Neutrophil (primary cell): ENCODE data around the gene NSRP1.

ENCODE experiments used
- H3K27ac ChIP-seq: fragments of 200-600 bp; sonication (generic); 2 replicates; pipeline ENCODE4 v1.5.1; 2016; ENCODE audit warnings: mild to moderate bottlenecking, moderate library complexity
- H3K27me3 ChIP-seq: fragments of 200-600 bp; sonication (generic); 2 replicates; pipeline ENCODE4 v1.6.0; 2016; ENCODE audit warnings: mild to moderate bottlenecking
- H3K36me3 ChIP-seq: fragments of 200-600 bp; sonication (generic); 2 replicates; pipeline ENCODE4 v1.5.1; 2017
- H3K4me1 ChIP-seq, 2 experiments: fragments of 200-600 bp in 1 of 2; sonication (generic) in 1 of 2; 1 replicate in 1 of 2; 2 replicates in 1 of 2; pipeline versions ENCODE4 v1.5.1 to v1.6.1; 2013 to 2016; ENCODE audit warnings: low read depth in 1 of 2, low read length in 1 of 2, mild to moderate bottlenecking in 1 of 2, moderate library complexity in 1 of 2; ENCODE audit not compliant: control insufficient read depth in 1 of 2, insufficient read depth in 1 of 2
- H3K4me3 ChIP-seq, 2 experiments: fragments of 200-600 bp in 1 of 2; sonication (generic) in 1 of 2; 1 replicate in 1 of 2; 2 replicates in 1 of 2; pipeline ENCODE4 v1.5.1; 2013 to 2016; ENCODE audit warnings: low read depth in 1 of 2, low read length in 1 of 2, mild to moderate bottlenecking in 1 of 2, moderate library complexity in 1 of 2
- H3K9me3 ChIP-seq: fragments of 200-600 bp; sonication (generic); 2 replicates; pipeline ENCODE4 v1.5.1; 2016
- TF ChIP-seq, protein P1 (sequence below): fragments of 200-600 bp; sonication (generic); IDR thresholded peaks from 2 replicates; pipeline ENCODE4 v1.5.1; 2016; ENCODE audit warnings: antibody characterized with exemption

Gene NSRP1

DNA sequence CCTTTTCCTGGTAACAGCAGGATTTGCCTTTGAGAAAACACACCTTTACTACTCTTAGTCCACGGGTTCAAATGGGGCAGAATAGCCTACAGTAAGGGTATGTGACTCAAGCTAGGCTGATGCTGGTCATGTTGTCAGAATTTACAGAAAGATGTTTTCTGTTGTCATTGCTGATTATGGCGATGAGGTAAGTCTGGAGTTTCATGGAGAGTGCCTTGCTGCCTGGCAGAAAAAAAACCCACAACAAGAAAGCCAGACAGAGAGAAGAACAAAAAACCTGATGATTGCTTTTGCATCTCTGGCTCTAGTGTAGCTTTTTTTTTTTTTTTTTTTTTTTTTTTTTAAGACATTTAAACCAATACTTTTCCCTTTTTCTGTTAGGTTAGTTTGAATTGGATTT, 71.0 kb downstream of the NSRP1 start:
- H3K36me3 ChIP-seq = peaks cover 47% of the 10 kb centered on the region
- no peak overlapping the region for H3K4me3 ChIP-seq
- no peak overlapping the region for H3K27ac ChIP-seq
- TF ChIP-seq, protein P1, sequence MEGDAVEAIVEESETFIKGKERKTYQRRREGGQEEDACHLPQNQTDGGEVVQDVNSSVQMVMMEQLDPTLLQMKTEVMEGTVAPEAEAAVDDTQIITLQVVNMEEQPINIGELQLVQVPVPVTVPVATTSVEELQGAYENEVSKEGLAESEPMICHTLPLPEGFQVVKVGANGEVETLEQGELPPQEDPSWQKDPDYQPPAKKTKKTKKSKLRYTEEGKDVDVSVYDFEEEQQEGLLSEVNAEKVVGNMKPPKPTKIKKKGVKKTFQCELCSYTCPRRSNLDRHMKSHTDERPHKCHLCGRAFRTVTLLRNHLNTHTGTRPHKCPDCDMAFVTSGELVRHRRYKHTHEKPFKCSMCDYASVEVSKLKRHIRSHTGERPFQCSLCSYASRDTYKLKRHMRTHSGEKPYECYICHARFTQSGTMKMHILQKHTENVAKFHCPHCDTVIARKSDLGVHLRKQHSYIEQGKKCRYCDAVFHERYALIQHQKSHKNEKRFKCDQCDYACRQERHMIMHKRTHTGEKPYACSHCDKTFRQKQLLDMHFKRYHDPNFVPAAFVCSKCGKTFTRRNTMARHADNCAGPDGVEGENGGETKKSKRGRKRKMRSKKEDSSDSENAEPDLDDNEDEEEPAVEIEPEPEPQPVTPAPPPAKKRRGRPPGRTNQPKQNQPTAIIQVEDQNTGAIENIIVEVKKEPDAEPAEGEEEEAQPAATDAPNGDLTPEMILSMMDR = no peak
- H3K27me3 ChIP-seq = peaks cover 15% of the 10 kb centered on the region
- no peaks in the 10 kb centered on the region for H3K9me3 ChIP-seq
- no peaks in the 10 kb centered on the region for H3K4me1 ChIP-seq

DNA sequence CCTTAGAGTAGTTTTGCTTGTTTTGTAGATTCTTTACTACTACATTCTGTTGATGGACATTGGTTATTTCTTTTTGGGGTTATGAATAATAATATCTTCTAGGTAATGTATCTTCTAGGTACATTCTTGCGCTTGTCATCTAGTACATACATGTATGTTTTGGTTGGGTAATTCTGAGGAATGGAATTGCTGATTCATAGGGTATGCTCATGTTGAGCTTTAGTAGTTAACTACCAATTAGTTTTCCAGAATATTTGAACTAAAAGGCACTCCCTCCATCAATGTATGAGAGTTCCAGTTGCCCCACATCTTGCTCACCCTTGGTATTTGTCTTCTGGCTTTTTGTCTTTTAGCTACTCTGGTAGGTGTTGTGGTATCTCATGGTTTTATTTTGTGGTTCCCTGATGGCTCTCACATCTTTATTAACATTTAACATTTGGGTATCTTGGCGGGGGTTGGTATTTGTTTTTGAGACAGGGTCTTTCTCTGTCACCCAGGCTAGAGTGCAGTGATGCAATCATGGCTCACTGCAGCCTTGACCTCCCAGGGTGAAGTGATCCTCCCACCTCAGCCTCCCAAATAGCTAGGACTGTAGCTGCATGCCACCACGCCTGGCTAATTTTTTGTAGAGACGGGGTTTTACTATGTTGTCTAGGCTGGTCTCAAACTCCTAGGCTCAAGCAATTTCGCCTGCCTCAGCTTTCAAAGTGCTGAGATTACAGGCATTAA, 71.8 kb downstream of the NSRP1 start:
- Histone ChIP-seq H3K4me1 (no peaks in the 10 kb centered on the region), H3K27me3 (peaks cover 23% of the 10 kb centered on the region), H3K27ac (no peak overlapping the region), H3K9me3 (no peaks in the 10 kb centered on the region), H3K4me3 (no peak overlapping the region), H3K36me3 (peaks cover 41% of the 10 kb centered on the region)
- TF ChIP-seq, protein P1 = no peak

DNA sequence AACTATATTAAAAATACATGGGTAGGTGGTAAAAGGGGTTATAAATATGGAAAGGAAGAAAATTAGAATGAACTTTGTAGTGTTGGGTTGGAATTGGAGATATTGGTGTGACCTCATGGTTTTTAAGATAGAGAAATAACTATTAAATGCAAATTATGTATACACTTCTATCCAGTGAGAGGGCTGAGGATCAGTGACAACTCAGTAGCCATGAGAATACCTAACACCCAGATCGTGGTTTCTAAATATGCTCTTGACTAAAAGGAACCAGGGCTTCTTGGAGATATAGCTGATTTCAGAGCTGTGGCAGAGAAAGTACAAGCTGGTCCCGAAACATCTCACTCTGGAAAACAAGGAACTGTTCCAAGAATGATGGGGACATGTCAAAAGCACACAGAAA, 74.5 kb downstream of the NSRP1 start:
- Histone ChIP-seq H3K4me1 (no peaks in the 10 kb centered on the region), H3K27me3 (peaks cover 45% of the 10 kb centered on the region), H3K36me3 (peaks cover 14% of the 10 kb centered on the region), H3K9me3 (no peaks in the 10 kb centered on the region), H3K4me3 (no peak overlapping the region), H3K27ac (no peak overlapping the region)
- TF ChIP-seq, protein P1 = no peak

DNA sequence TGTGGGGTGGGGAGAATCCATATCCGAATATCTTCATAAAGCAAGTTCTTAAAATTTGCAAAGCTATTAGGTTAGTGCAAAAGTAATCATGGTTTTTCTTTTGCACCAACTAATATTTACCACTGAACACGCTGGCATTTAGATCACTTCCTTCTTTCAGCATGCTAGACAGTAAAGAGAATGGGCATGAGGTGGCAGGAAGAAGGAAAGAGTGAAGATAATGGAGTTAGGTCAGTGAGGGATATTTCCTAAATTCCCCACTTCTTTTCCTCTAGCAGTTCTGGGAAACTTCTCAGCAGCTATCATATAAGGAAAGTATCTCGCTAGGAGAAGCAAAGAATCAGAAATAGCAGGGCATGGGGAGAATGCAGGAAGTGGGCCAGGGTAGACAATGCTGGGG, 79.9 kb downstream of the NSRP1 start:
- Histone ChIP-seq H3K27ac (no peak overlapping the region), H3K9me3 (no peaks in the 10 kb centered on the region), H3K4me1 (no peaks in the 10 kb centered on the region), H3K27me3 (peaks cover 40% of the 10 kb centered on the region), H3K4me3 (no peak overlapping the region), H3K36me3 (no peaks in the 10 kb centered on the region)
- TF ChIP-seq, protein P1 = no peak

DNA sequence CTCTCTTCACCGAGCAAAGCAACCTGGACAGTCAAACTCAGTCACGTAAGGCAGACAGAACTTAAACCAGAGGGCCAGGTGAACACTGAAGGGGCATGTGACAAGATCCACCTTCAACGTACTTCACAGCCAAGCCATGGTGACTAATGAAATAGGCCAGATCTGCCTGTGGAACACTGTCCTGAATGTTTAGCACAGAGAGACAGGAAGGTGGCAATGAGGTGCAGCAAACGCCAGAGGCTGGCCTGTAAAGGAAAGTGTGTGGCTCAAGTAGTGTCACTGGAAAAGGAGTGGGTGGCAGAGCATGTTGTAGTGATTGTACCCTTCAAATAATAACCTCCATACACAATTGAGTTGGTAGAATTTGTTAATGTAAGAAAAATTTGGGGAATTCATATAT, 80.8 kb downstream of the NSRP1 start:
- peaks cover 31% of the 10 kb centered on the region for H3K27me3 ChIP-seq
- H3K27ac ChIP-seq = no peak overlapping the region
- no peak overlapping the region for H3K4me3 ChIP-seq
- H3K4me1 ChIP-seq = no peaks in the 10 kb centered on the region
- H3K9me3 ChIP-seq = no peaks in the 10 kb centered on the region
- TF ChIP-seq, protein P1 = no peak
- H3K36me3 ChIP-seq = no peaks in the 10 kb centered on the region
